GM23338 (cell line): ENCODE measurements around the gene PCDHGB5. TPM values are rescaled to one million over a fixed set of nuclear protein-coding genes. Genes with fewer than 3 reads are reported as not detected.

ENCODE experiments used
- ATAC-seq: fragments of 200-7000 bp; cut with Tn5 transposase; 3 replicates; pipeline ENCODE4 v1.9.1; 2020
- DNase-seq: peaks from one replicate; pipeline ENCODE4 v3.0.0-alpha.2; 2015; ENCODE audit warnings: low spot score
- H2AFZ ChIP-seq: fragments of 200-600 bp; sonication (generic); 2 replicates; pipeline ENCODE4 v1.8.0; 2016; ENCODE audit warnings: antibody characterized with exemption, mild to moderate bottlenecking, moderate library complexity
- H3F3A ChIP-seq: fragments of 200-600 bp; sonication (generic); replicated peaks from 2 replicates; pipeline ENCODE4 v1.8.0; 2017; ENCODE audit warnings: antibody characterized with exemption, mixed run types, low read depth
- H3K27ac ChIP-seq: fragments of 200-600 bp; sonication (generic); 2 replicates; pipeline ENCODE4 v1.6.1; 2016; ENCODE audit warnings: low read depth
- H3K27me3 ChIP-seq: fragments of 200-600 bp; sonication (generic); 2 replicates; pipeline ENCODE4 v1.8.0; 2016; ENCODE audit warnings: mild to moderate bottlenecking, mixed run types, moderate library complexity; ENCODE audit not compliant: insufficient read depth
- H3K36me3 ChIP-seq: fragments of 200-600 bp; sonication (generic); 2 replicates; pipeline ENCODE4 v1.8.0; 2016; ENCODE audit warnings: mild to moderate bottlenecking; ENCODE audit not compliant: insufficient read depth
- H3K4me1 ChIP-seq: fragments of 200-600 bp; sonication (generic); 2 replicates; pipeline ENCODE4 v1.8.0; 2016; ENCODE audit warnings: mild to moderate bottlenecking, moderate library complexity; ENCODE audit not compliant: insufficient read depth
- H3K4me2 ChIP-seq: fragments of 200-600 bp; sonication (generic); 2 replicates; pipeline ENCODE4 v1.7.1; 2017; ENCODE audit warnings: mixed run types
- H3K4me3 ChIP-seq: fragments of 200-600 bp; sonication (generic); 2 replicates; pipeline ENCODE4 v1.6.1; 2016; ENCODE audit warnings: mixed run types
- H3K79me2 ChIP-seq: fragments of 200-600 bp; sonication (generic); replicated peaks from 2 replicates; pipeline ENCODE4 v1.8.0; 2017; ENCODE audit warnings: mild to moderate bottlenecking; ENCODE audit not compliant: insufficient read depth
- H3K9me2 ChIP-seq: fragments of 200-600 bp; sonication (generic); 2 replicates; pipeline ENCODE4 v1.8.0; 2017; ENCODE audit not compliant: insufficient read depth
- H4K20me1 ChIP-seq: fragments of 200-600 bp; sonication (generic); replicated peaks from 2 replicates; pipeline ENCODE4 v1.8.0; 2017; ENCODE audit warnings: mild to moderate bottlenecking; ENCODE audit not compliant: insufficient read depth
- H3K27ac Mint-ChIP-seq: 2 replicates; pipeline ENCODE4 v1.8.0; 2020; ENCODE audit warnings: inconsistent platforms, mild to moderate bottlenecking, moderate library complexity, mixed read lengths
- H3K27me3 Mint-ChIP-seq: 3 replicates; pipeline ENCODE4 v1.8.0; 2022; ENCODE audit warnings: low read depth, mild to moderate bottlenecking, moderate library complexity, mixed read lengths, inconsistent platforms; ENCODE audit not compliant: insufficient read depth, poor library complexity
- H3K36me3 Mint-ChIP-seq: 3 replicates; pipeline ENCODE4 v1.8.0; 2021; ENCODE audit warnings: low read depth, mild to moderate bottlenecking, inconsistent platforms, moderate library complexity, mixed read lengths
- H3K4me1 Mint-ChIP-seq: 3 replicates; pipeline ENCODE4 v1.8.0; 2020; ENCODE audit warnings: mild to moderate bottlenecking, inconsistent platforms, mixed read lengths
- H3K4me3 Mint-ChIP-seq: 3 replicates; pipeline ENCODE4 v1.8.0; 2021; ENCODE audit warnings: moderate library complexity, mild to moderate bottlenecking, inconsistent platforms, mixed read lengths
- H3K9me3 Mint-ChIP-seq: 3 replicates; pipeline ENCODE4 v1.8.0; 2020; ENCODE audit warnings: moderate library complexity, mild to moderate bottlenecking, inconsistent platforms, mixed read lengths
- CREB1 ChIP-seq: fragments of 250-450 bp; sonication (Bioruptor Pico); IDR thresholded peaks from 2 replicates; pipeline ENCODE4 v1.5.0; 2020; ENCODE audit warnings: low read depth, mild to moderate bottlenecking, moderate library complexity
- CTCF ChIP-seq, 2 experiments: fragments of 200-600 bp in 1 of 2; sonication (generic) in 1 of 2; conservative IDR thresholded peaks; 2 replicates each; pipeline versions ENCODE4 v1.5.1 to v1.6.1; 2016 to 2017; ENCODE audit warnings: antibody characterized with exemption in 2 of 2, low read depth in 2 of 2, mild to moderate bottlenecking in 2 of 2, moderate library complexity in 1 of 2
- ETS1 ChIP-seq: IDR thresholded peaks from 2 replicates; pipeline ENCODE4 v1.6.1; 2016; ENCODE audit warnings: antibody characterized with exemption
- EZH2 ChIP-seq: fragments of 200-600 bp; sonication (generic); IDR thresholded peaks from one replicate; pipeline ENCODE4 v1.8.0; 2017; ENCODE audit warnings: antibody characterized with exemption, mild to moderate bottlenecking, low read depth; ENCODE audit not compliant: unreplicated experiment
- EZH2phosphoT487 ChIP-seq: fragments of 200-600 bp; sonication (generic); IDR thresholded peaks from one replicate; pipeline ENCODE4 v1.8.1; 2018; ENCODE audit warnings: antibody characterized with exemption; ENCODE audit not compliant: unreplicated experiment
- JUNB ChIP-seq: IDR thresholded peaks from one replicate; pipeline ENCODE4 v1.6.1; 2016; ENCODE audit warnings: antibody characterized with exemption; ENCODE audit not compliant: unreplicated experiment
- NANOG ChIP-seq: IDR thresholded peaks from 2 replicates; pipeline ENCODE4 v1.6.1; 2016; ENCODE audit warnings: antibody characterized with exemption, borderline replicate concordance
- POLR2AphosphoS5 ChIP-seq: IDR thresholded peaks from 2 replicates; pipeline ENCODE4 v1.6.1; 2016; ENCODE audit warnings: antibody characterized with exemption, low read depth
- STAT1 ChIP-seq: IDR thresholded peaks from one replicate; pipeline ENCODE4 v1.6.1; 2016; ENCODE audit warnings: antibody characterized with exemption; ENCODE audit not compliant: unreplicated experiment
- ZNF114 ChIP-seq: fragments of 250-450 bp; sonication (Bioruptor Pico); IDR thresholded peaks from 2 replicates; pipeline ENCODE4 v1.5.0; 2020; ENCODE audit warnings: mild to moderate bottlenecking, moderate library complexity
- ZNF331 ChIP-seq: fragments of 250-450 bp; sonication (Bioruptor Pico); IDR thresholded peaks from 2 replicates; pipeline ENCODE4 v1.5.0; 2020; ENCODE audit warnings: low read depth, mild to moderate bottlenecking, moderate library complexity
- ZNF462 ChIP-seq: fragments of 250-450 bp; sonication (Bioruptor Pico); IDR thresholded peaks from 2 replicates; pipeline ENCODE4 v1.5.0; 2020; ENCODE audit warnings: mild to moderate bottlenecking, moderate library complexity
- polyA plus RNA-seq: library from polyadenylated mRNA; unstranded; fragments of >200 nt; fragmentation: Nextera tagmentation; extraction: Ambion mirVana; gene quantifications from 2 replicates; pipeline ENCODE4 v1.2.1, GENCODE V29; 2016
- total RNA-seq: library from RNA; depleted of rRNA; stranded (reverse); fragments of >200 nt; shearing (Covaris generic); gene quantifications from 2 replicates; pipeline ENCODE4 v1.2.3, GENCODE V29; 2014
- TF ChIP-seq, protein P1 (sequence below): IDR thresholded peaks from one replicate; pipeline ENCODE4 v1.6.1; 2018; ENCODE audit warnings: antibody characterized with exemption; ENCODE audit not compliant: unreplicated experiment

Gene PCDHGB5
- total and polyA plus RNA-seq, 2 experiments from 2014 or later: 2.5 to 18.5 TPM

DNA sequence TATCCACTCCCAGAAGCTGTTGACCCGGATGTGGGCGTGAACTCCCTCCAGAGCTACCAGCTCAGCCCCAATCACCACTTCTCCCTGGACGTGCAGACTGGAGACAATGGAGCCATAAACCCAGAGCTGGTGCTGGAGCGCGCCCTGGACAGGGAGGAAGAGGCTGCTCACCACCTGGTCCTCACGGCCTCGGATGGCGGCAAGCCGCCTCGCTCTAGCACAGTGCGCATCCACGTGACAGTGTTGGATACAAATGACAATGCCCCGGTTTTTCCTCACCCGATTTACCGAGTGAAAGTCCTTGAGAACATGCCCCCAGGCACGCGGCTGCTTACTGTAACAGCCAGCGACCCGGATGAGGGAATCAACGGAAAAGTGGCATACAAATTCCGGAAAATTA is 4.5 kb upstream of the PCDHGB5 start:
- H3K79me2 ChIP-seq: 0 out of 2 replicates have a peak, but pooled peaks cover 5% of the 10 kb centered on the region
- H3K27me3 Mint-ChIP-seq: peaks cover 8% of the 10 kb centered on the region
- TF ChIP-seq CTCF (conservative IDR thresholded peaks at IDR 0.05; ENCODE audit: low read depth in 2 of 2) (no peak), EZH2 (no peak), POLR2AphosphoS5 (no peak), ZNF462 (CRISPR knock-in tag) (no peak), JUNB (no peak), CREB1 (CRISPR knock-in tag) (no peak), ZNF331 (CRISPR knock-in tag) (no peak), NANOG (no peak), ZNF114 (CRISPR knock-in tag) (no peak), STAT1 (no peak), EZH2phosphoT487 (no peak), ETS1 (no peak)
- TF ChIP-seq, protein P1, sequence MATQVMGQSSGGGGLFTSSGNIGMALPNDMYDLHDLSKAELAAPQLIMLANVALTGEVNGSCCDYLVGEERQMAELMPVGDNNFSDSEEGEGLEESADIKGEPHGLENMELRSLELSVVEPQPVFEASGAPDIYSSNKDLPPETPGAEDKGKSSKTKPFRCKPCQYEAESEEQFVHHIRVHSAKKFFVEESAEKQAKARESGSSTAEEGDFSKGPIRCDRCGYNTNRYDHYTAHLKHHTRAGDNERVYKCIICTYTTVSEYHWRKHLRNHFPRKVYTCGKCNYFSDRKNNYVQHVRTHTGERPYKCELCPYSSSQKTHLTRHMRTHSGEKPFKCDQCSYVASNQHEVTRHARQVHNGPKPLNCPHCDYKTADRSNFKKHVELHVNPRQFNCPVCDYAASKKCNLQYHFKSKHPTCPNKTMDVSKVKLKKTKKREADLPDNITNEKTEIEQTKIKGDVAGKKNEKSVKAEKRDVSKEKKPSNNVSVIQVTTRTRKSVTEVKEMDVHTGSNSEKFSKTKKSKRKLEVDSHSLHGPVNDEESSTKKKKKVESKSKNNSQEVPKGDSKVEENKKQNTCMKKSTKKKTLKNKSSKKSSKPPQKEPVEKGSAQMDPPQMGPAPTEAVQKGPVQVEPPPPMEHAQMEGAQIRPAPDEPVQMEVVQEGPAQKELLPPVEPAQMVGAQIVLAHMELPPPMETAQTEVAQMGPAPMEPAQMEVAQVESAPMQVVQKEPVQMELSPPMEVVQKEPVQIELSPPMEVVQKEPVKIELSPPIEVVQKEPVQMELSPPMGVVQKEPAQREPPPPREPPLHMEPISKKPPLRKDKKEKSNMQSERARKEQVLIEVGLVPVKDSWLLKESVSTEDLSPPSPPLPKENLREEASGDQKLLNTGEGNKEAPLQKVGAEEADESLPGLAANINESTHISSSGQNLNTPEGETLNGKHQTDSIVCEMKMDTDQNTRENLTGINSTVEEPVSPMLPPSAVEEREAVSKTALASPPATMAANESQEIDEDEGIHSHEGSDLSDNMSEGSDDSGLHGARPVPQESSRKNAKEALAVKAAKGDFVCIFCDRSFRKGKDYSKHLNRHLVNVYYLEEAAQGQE: no peak
- H3K9me2 ChIP-seq: no peaks in the 10 kb centered on the region
- no peak overlapping the region for H3K27ac ChIP-seq
- H3K9me3 Mint-ChIP-seq: peaks cover 87% of the 10 kb centered on the region
- peaks cover 82% of the 10 kb centered on the region for H3K36me3 Mint-ChIP-seq
- DNase-seq (no peak), ATAC-seq (no peak)
- H3K4me2 ChIP-seq: no peak overlapping the region
- 0 out of 2 replicates have a peak, but pooled peaks cover 2% of the 10 kb centered on the region for H3K4me1 ChIP-seq
- H3K27me3 ChIP-seq: peaks cover 6% of the 10 kb centered on the region; the same call in 1 of the 2 replicates
- H3K4me1 Mint-ChIP-seq: no peaks in the 10 kb centered on the region; the same call in 2 of the 3 replicates
- H3K27ac Mint-ChIP-seq: no peak overlapping the region
- H3K36me3 ChIP-seq: peaks cover 7% of the 10 kb centered on the region; the same call in 1 of the 2 replicates
- no peak overlapping the region for H3K4me3 Mint-ChIP-seq
- H2AFZ ChIP-seq: no peak overlapping the region
- no peaks in the 10 kb centered on the region for H4K20me1 ChIP-seq
- H3K4me3 ChIP-seq: no peak overlapping the region
- H3F3A ChIP-seq: no peaks in the 10 kb centered on the region
